Fibroblast of pulmonary artery (primary cell): Measurements from ENCODE around the gene JPT1.

Experiments used
- DNase-seq: peaks from one replicate; pipeline ENCODE4 v3.0.0-alpha.2; 2010; ENCODE audit warnings: low read depth
- H3K4me3 ChIP-seq: replicated peaks from 2 replicates; pipeline ENCODE4 v1.5.1; 2011; ENCODE audit warnings: low read depth, mild to moderate bottlenecking, control low read depth, low read length, moderate library complexity
- CTCF ChIP-seq: IDR thresholded peaks from 2 replicates; pipeline ENCODE4 v1.5.1; 2011; ENCODE audit warnings: mild to moderate bottlenecking, control low read depth, low read length, inconsistent platforms; ENCODE audit errors: missing control alignments

JPT1 gene

DNA sequence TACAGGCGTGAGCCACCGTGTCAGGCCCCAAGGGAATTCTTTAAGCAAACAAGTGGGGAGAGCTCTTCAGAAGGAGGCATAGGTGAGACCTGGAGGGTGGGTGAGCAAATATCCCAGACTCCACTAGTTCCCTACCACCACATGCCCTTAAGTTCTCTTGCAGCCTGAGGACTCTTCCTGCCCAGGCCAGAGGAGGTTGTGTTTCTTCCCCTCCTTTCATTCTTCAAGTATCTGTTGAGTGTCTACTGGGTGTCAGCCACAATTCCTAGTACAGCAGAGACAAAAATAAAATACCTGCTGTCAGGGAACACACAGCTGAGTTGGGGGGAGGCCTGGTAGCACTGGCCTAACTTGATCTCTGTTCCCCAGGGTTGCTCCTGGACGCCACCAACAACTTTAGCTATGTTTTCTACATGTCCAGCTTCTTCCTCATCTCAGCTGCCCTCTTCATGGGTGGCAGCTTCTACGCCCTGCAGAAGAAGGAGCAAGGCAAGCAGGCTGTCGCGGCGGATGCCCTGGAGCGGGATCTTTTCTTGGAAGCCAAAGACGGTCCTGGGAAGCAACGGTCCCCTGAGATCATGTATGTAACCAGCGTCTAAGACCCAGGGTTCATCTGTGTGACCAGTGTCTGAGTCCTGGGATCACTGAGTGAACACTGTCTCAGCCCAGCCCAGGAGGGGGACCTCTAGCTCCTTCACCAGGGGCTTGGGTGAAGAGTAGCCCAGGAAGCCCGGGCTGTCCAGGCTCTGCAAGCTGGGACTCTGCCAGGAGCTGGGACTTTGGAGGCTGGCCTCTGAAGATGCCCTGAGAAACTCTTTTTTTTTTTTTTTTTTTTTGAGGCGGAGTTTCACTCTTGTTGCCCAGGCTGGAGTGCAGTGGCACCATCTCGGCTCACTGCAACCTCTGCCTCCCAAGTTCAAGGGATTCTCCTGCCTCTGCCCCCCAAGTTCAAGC is 50.4 kb downstream of the JPT1 start:
- DNase-seq: no peak
- no peak overlapping the region for H3K4me3 ChIP-seq
- TF ChIP-seq CTCF: no peak

DNA sequence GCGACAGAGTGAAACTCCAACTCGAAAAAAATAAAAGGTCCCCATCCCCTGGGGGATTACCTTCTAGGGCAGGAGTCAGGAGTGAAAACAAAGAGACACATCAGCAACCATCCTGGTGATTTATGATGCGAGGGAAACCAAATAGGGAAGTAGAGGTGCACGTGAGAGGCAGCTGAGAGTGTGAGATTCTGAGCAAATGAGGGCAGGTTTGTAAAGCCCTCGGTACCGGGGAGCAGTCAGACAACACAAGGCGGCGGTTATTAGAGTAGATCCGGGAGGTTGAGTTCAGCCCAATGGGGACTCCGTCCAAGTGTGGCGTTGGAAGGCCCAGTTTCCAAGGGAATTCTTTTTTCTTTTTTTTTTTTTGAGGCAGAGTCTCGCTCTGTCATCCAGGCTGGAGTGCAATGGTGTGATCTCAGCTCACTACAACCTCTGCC is 51.9 kb downstream of the JPT1 start:
- TF ChIP-seq CTCF: no peak
- H3K4me3 ChIP-seq: no peak overlapping the region
- DNase-seq: no peak

- no peak overlapping the region for H3K4me3 ChIP-seq
- no peak for TF ChIP-seq CTCF
- no peak for DNase-seq
These were observed 54.3 kb downstream of the JPT1 start for GRCh38 chr17:75099881-75100595.

GRCh38 chr17:75098861-75099260 is 55.5 kb downstream of the JPT1 start:
- H3K4me3 ChIP-seq: no peak overlapping the region
- no peak for DNase-seq
- no peak for TF ChIP-seq CTCF

GRCh38 chr17:75097865-75098264 is 56.4 kb downstream of the JPT1 start:
- no peak for TF ChIP-seq CTCF
- DNase-seq: no peak
- H3K4me3 ChIP-seq: no peak overlapping the region

GRCh38 chr17:75096082-75096625 is 58.2 kb downstream of the JPT1 start:
- peak; percentile 66 for DNase-seq
- no peak for TF ChIP-seq CTCF

More at GRCh38 chr17:75096082-75096625, 58.2 kb downstream of the JPT1 start:
- no peak overlapping the region for H3K4me3 ChIP-seq
